HG02970 (cell line): Measurements from ENCODE around the gene SFSWAP.
"Not testable (repeated sequence)": the region's sequence is repeated elsewhere in the genome, so short reads cannot be mapped to it uniquely, and the experiment has no call there.

Source experiments
- ATAC-seq: cut with Tn5 transposase; IDR thresholded peaks from one replicate; pipeline ENCODE4 v1.9.1; 2021; ENCODE audit warnings: mild to moderate bottlenecking, moderate library complexity, moderate number of reproducible peaks; ENCODE audit not compliant: unreplicated experiment, low FRiP score

SFSWAP gene

GRCh38 chr12:131755305-131756113 lies 44.6 kb downstream of the SFSWAP start:
- no peak for ATAC-seq

GRCh38 chr12:131756441-131756840 lies 45.6 kb downstream of the SFSWAP start:
- no peak for ATAC-seq

DNA sequence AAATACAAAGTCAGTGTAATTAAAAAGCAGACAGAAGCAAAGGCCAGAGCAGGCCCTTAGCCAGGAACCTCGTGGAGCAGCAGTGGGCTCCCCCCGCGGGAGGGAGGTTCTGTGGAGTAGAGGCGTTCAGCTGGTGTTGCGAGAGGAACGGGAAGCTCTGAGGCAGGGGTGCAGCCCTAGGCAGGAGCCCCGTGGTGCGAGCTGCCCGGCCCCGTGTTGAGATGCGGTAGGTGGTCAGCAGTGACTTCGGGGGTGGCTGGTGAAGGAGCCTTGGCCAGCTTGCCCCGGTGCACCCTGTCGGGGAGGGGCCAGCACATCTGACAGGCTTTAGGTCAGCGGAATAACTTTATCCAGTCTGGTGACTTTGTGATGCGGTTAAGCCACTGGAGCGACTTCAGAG lies 46.2 kb downstream of the SFSWAP start:
- no peak for ATAC-seq

GRCh38 chr12:131758016-131758739 lies 47.3 kb downstream of the SFSWAP start:
- ATAC-seq, result no peak

- no peak for ATAC-seq
Measured at GRCh38 chr12:131759176-131759575, 48.3 kb downstream of the SFSWAP start.

DNA sequence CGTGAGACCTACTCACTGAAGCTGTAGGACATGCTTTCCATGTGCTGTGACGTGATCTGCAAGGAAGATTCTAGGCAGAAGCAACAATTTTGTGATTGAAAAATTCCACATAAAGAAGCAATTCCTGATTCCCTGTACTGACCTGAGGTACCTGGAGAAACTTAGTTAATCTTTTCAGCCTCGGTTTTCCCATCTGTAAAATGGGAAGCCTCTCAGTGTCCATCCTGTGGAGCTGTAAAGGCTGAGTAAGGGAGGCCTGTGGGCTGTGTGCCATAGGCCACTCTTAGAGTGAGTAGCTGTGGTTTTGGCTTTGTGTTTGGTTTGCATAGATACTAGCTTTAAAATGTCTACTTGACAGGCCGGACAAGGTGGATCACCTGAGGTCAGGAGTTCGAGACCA lies 50.7 kb downstream of the SFSWAP start:
- ATAC-seq, result no peak

DNA sequence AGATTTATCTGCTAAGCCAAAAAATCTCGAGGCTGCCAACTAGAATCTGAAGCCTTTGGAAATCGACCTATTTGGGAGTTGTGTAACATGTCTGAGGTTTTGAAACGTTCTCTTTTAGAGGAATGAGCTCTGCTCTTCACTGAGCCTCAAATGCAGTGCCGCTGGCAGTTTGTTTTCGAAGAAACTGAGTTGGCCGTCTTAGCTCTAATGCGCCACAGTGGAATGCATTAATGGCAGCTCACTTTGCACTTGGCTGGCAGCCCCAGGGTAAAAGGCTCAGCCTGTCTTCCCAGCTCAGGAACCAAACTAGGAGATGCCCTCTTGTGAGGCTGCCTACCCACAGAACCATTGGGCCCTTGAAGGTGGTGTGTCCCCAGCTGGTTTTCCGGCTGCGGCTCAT lies 53.8 kb downstream of the SFSWAP start:
- no peak for ATAC-seq

DNA sequence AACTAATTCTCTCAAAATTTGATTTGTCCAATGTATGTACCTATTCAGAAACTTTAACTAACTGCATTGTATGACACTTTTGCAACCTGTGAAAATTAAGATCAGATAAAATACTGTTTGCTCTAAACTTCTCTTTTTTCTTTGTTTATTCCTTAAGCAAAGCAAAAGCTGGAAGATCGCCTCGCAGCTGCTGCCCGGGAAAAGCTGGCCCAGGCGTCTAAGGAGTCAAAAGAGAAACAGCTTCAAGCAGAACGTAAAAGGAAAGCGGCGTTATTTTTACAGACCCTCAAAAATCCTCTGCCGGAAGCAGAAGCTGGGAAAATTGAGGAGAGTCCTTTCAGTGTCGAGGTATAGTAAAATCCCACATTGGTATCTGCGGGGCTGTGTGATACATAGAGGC lies 55.1 kb downstream of the SFSWAP start:
- no peak for ATAC-seq

GRCh38 chr12:131766382-131767107 lies 55.7 kb downstream of the SFSWAP start:
- no peak for ATAC-seq

DNA sequence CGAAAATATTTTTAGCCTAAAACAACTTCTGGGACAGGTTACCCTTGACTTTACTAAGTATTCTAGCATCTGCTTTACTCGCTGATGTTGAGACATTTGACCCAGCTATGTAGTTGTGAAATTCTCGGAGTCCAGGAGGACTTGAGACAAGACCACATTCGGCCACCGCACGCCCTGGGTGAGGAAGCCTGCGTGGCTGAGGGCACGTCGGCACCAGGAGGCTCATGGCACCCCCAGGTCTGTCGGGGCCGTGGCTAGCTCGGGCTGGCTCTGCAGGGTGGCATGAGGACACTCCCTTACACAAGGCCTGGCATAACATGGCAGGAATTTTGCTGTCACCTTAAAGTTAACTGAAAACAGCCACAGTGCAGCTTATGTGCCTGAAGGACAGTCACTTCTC lies 59.2 kb downstream of the SFSWAP start:
- no peak for ATAC-seq

DNA sequence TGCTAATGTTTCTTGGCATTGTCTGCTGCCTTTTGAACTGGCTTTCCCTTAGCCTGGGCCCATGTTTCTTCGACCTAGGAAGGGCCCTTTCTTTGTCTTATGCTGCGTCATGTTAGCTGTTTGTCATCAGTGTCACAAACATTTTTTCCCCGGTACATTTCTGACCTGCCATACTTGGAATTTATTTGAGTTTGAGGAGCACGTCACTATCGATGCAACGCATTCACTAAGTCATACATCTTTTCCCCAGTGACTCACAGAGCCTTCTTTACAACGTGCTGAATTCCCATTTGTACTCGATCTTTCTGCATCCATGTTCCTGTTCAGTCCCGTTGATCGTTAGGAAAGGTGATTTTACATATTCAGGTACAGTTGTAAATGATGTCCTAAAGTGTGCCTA lies 61.1 kb downstream of the SFSWAP start:
- ATAC-seq, result no peak

- ATAC-seq, result peak; percentile 53
Measured at GRCh38 chr12:131773582-131774221, 62.8 kb downstream of the SFSWAP start.

DNA sequence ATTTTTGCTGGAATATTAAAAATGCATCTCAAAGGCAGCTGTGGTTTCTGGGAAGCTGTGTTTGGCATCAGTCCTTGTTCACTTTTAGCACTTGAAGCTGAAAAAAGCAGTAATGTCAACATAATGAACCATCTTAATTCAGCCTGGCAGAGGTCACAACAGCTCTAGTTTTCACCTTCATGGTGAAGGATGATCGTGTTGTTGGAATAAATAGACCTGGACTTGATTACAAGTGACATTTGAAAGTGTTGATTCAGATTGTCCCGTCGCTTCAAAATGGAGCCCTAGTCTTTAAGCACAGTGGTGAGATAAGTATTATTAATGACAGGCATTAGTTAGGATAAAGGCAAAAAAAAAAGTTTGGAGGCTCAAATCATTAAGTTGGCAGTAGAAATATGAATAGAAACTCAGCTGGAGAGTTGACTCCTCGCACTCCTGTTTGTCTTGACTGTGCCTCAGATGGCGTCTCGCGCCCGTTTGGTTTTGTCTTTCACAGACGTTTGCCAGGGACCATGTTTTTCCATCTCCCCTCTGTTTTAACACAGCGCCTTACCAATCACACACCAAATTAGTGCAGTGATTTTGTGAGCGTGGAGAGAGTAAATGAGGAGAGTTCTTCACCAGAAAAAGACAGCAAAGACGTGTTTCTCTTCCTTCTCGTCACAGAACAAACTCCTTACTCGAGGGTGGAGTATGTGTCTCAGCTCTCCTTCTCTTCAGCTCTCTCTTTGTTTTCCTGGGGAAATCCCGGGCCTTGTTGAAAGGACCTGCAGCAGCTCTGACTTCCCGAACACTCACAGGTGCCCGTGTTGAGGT lies 63.9 kb downstream of the SFSWAP start:
- no peak for ATAC-seq

DNA sequence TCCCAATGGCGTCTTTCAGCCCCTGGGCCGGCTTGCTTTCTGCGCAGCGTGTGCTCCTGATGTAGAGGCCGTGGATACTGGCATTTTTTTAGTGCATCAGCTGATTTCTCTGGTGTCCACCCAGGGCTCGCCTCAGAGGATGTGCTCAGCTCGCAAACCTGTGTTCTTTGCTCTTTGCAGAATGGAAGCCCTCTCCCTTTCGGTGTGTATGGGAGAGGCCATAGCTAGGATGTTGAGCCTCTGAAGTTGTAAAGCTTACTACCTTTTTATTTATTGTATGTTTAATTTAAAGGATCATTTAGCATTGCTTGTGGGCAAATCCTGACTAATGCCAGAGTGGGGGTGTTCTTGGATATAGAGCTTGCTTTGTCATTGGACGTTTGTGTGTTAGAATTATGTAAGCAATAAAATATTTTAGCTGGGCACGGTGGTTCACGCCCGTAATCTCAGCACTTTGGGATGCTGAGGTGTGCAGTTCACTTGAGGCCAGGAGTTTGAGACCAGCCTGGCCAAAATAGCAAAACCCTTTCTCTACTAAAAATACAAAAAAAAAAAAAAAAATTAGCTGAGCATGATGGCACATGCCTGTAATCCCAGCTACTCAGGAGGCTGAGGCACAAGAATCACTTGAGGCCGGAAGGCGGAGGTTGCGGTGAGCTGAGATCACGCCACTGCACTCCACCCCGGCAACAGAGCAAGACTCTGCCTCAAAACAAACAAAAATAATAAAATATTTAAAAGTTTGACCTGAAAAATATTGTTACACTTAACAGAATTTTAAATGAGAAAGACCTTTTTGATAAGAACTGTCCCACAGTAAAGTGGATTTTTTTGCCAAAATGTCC lies 64.7 kb downstream of the SFSWAP start:
- no peak for ATAC-seq

GRCh38 chr12:131776237-131776889 lies 65.5 kb downstream of the SFSWAP start:
- no peak for ATAC-seq

- ATAC-seq, result not testable (repeated sequence)
Measured at GRCh38 chr12:131777269-131777668, 66.4 kb downstream of the SFSWAP start.

DNA sequence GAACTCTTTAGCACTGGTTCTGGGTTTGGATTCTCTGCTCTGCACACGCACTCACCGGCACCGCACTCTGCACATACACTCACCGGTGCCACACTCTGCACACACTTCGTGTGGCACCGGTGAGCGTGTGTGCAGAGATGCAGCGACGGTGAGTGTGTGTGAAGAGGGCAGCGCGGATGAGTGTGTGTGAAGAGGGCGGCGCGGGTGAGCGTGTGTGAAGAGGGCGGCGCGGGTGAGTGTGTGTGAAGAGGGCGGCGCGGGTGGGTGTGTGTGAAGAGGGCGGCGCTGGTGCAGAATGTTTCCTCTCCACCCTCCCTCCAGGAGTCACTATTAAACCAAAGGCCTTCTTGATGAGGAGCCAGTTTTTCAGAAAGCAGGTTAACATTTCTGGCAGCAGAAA lies 68.1 kb downstream of the SFSWAP start:
- no peak for ATAC-seq

GRCh38 chr12:131782061-131782460 lies 71.2 kb downstream of the SFSWAP start:
- no peak for ATAC-seq
